Measurements from ENCODE around the gene ZNF624. TPM values are rescaled to one million over a fixed set of nuclear protein-coding genes. Genes with fewer than 3 reads are reported as not detected.

ZNF624 gene
- total RNA-seq, 1 experiment from 2014 or later = 3.9 TPM

GRCh38 chr17:16623282-16623681, 30.4 kb downstream of the ZNF624 start:
- H3K4me1 ChIP-seq (ENCODE audit: control insufficient read depth, insufficient read depth, low read length) = no peaks in the 10 kb centered on the region
- H3K27me3 ChIP-seq (ENCODE audit: control insufficient read depth, insufficient read depth, low read length) = no peaks in the 10 kb centered on the region
- POLR2A ChIA-PET = no interaction called here
- H3K36me3 ChIP-seq (ENCODE audit: control insufficient read depth, insufficient read depth, low read length) = no peaks in the 10 kb centered on the region
- in situ Hi-C loops (cut with HindIII; ENCODE audit: low pct_unique_long_range_greater_than_20kb, low sequenced_read_pairs) (no loop called here), intact Hi-C loops (cut with micrococcal nuclease; ENCODE audit: unreplicated experiment) (no loop called here)
- H3K27ac ChIP-seq (ENCODE audit: low read length) = no peak overlapping the region
- DNase-seq (ENCODE audit: low read depth, low spot score) (no peak), ATAC-seq (no peak)
- CTCF ChIA-PET = no interaction called here
- BruUV-seq (replicated peaks) = no TSS peak
- TF ChIP-seq POLR2AphosphoS5 (IDR thresholded peaks at IDR 0.05; ENCODE audit: low read depth, low read length) (no peak), SIN3A (IDR thresholded peaks at IDR 0.05; ENCODE audit: borderline replicate concordance, insufficient read depth, low read depth, low read length) (no peak), REST (IDR thresholded peaks at IDR 0.05; ENCODE audit: insufficient read depth in 1 of 2, low read depth in 2 of 2, low read length in 1 of 2) (no peak), CTCF (IDR thresholded peaks at IDR 0.05) (no peak), TCF7L2 (IDR thresholded peaks at IDR 0.05; ENCODE audit: low read depth, low read length) (no peak)
- no peak overlapping the region for H3K4me3 ChIP-seq (ENCODE audit: low read depth in 2 of 2, low read length in 2 of 2)
- H3K9me3 ChIP-seq (ENCODE audit: control insufficient read depth, insufficient read depth, low read depth, low read length) = peaks cover 73% of the 10 kb centered on the region

- H3K4me3 ChIP-seq (ENCODE audit: low read depth in 2 of 2, low read length in 2 of 2) = no peak overlapping the region
- BruUV-seq (replicated peaks) = no TSS peak
- TF ChIP-seq TCF7L2 (IDR thresholded peaks at IDR 0.05; ENCODE audit: low read depth, low read length) (no peak), POLR2AphosphoS5 (IDR thresholded peaks at IDR 0.05; ENCODE audit: low read depth, low read length) (no peak), SIN3A (IDR thresholded peaks at IDR 0.05; ENCODE audit: borderline replicate concordance, insufficient read depth, low read depth, low read length) (no peak), REST (IDR thresholded peaks at IDR 0.05; ENCODE audit: insufficient read depth in 1 of 2, low read depth in 2 of 2, low read length in 1 of 2) (no peak), CTCF (IDR thresholded peaks at IDR 0.05) (no peak)
- CTCF ChIA-PET = no interaction called here
- POLR2A ChIA-PET = no interaction called here
- ATAC-seq = no peak
- no peak for DNase-seq (ENCODE audit: low read depth, low spot score)
- no peaks in the 10 kb centered on the region for H3K4me1 ChIP-seq (ENCODE audit: control insufficient read depth, insufficient read depth, low read length)
- in situ Hi-C loops (cut with HindIII; ENCODE audit: low pct_unique_long_range_greater_than_20kb, low sequenced_read_pairs) = no loop called here
- H3K27ac ChIP-seq (ENCODE audit: low read length) = no peak overlapping the region
- intact Hi-C loops (cut with micrococcal nuclease; ENCODE audit: unreplicated experiment) = no loop called here
- H3K27me3 ChIP-seq (ENCODE audit: control insufficient read depth, insufficient read depth, low read length) = no peaks in the 10 kb centered on the region
- peaks cover 75% of the 10 kb centered on the region for H3K9me3 ChIP-seq (ENCODE audit: control insufficient read depth, insufficient read depth, low read depth, low read length)
- no peaks in the 10 kb centered on the region for H3K36me3 ChIP-seq (ENCODE audit: control insufficient read depth, insufficient read depth, low read length)
These were observed 30.9 kb downstream of the ZNF624 start for GRCh38 chr17:16622540-16623277.
